PFSK-1 (cell line): Measurements from ENCODE around the gene CAMTA1.

ENCODE experiments used
- POLR2AphosphoS5 ChIP-seq: IDR thresholded peaks from 2 replicates; pipeline ENCODE4 v1.6.1; 2012; ENCODE audit warnings: low read depth, mild to moderate bottlenecking, control low read depth, low read length, moderate library complexity
- REST ChIP-seq, 2 experiments: IDR thresholded peaks; 2 replicates each; pipeline versions ENCODE4 v1.6.1 to v1.8.0; 2011 to 2012; ENCODE audit warnings: low read depth in 2 of 2, low read length in 2 of 2, control low read depth in 1 of 2, inconsistent platforms in 1 of 2, mild to moderate bottlenecking in 1 of 2, moderate library complexity in 1 of 2; ENCODE audit not compliant: insufficient read depth in 1 of 2
- SIN3A ChIP-seq: IDR thresholded peaks from 2 replicates; pipeline ENCODE4 v1.6.1; 2012; ENCODE audit warnings: mild to moderate bottlenecking, low read length, moderate library complexity, borderline replicate concordance; ENCODE audit not compliant: insufficient read depth
- TAF1 ChIP-seq: IDR thresholded peaks from 2 replicates; pipeline ENCODE4 v1.6.1; 2012; ENCODE audit warnings: low read length, control low read depth, borderline replicate concordance; ENCODE audit not compliant: insufficient read depth

GRCh38 chr1:7103874-7104273 lies 318.6 kb downstream of the CAMTA1 start:
- TF ChIP-seq TAF1 = no peak
- TF ChIP-seq SIN3A = no peak
- no peak for TF ChIP-seq POLR2AphosphoS5
- no peak for TF ChIP-seq REST (IDR thresholded peaks at IDR 0.05; ENCODE audit: insufficient read depth in 1 of 2, low read depth in 2 of 2, low read length in 2 of 2)
